Liver (tissue), 9 donors: Measurements from ENCODE around the gene TYSND1. TPM values are rescaled to one million over a fixed set of nuclear protein-coding genes. Genes with fewer than 3 reads are reported as not detected.

Experiments used
- DNase-seq: peaks from one replicate; pipeline ENCODE4 v3.0.0-alpha.2; 2017; ENCODE audit warnings: low spot score
- H3K27ac ChIP-seq, 2 donors: one replicate each; pipeline ENCODE4 v1.7.0; 2013; ENCODE audit warnings: inconsistent platforms in 2 of 2, low read length in 2 of 2, control low read depth in 1 of 2, low read depth in 1 of 2, mild to moderate bottlenecking in 1 of 2
- H3K27me3 ChIP-seq, 4 donors: one replicate each; pipeline versions ENCODE4 v1.6.1 to v1.7.0; 2013; ENCODE audit warnings: low read length in 3 of 4, inconsistent platforms in 1 of 4, mild to moderate bottlenecking in 1 of 4, moderate library complexity in 1 of 4; ENCODE audit not compliant: control insufficient read depth in 4 of 4, insufficient read depth in 4 of 4
- H3K36me3 ChIP-seq, 4 donors: one replicate each; pipeline versions ENCODE4 v1.6.1 to v1.7.0; 2013; ENCODE audit warnings: low read length in 3 of 4, mild to moderate bottlenecking in 3 of 4, low read depth in 1 of 4, moderate library complexity in 1 of 4; ENCODE audit not compliant: control insufficient read depth in 4 of 4, insufficient read depth in 3 of 4
- H3K4me1 ChIP-seq, 4 donors: one replicate each; pipeline versions ENCODE4 v1.6.1 to v1.7.0; 2013; ENCODE audit warnings: low read length in 3 of 4, mild to moderate bottlenecking in 3 of 4, moderate library complexity in 1 of 4; ENCODE audit not compliant: control insufficient read depth in 4 of 4, insufficient read depth in 4 of 4
- H3K4me3 ChIP-seq, 3 donors: one replicate each; pipeline versions ENCODE4 v1.6.1 to v1.7.0; 2013; ENCODE audit warnings: low read length in 3 of 3, control low read depth in 1 of 3, low read depth in 1 of 3, mild to moderate bottlenecking in 1 of 3
- H3K9ac ChIP-seq, 2 donors: one replicate each; pipeline ENCODE4 v1.7.0; 2013; ENCODE audit warnings: low read length in 2 of 2, mild to moderate bottlenecking in 2 of 2, moderate library complexity in 2 of 2, control low read depth in 1 of 2, low read depth in 1 of 2
- H3K9me3 ChIP-seq, 4 donors: one replicate each; pipeline versions ENCODE4 v1.6.1 to v1.7.0; 2013; ENCODE audit warnings: low read length in 3 of 4; ENCODE audit not compliant: control insufficient read depth in 4 of 4
- EGR1 ChIP-seq, 2 donors: IDR thresholded peaks; 2 replicates each; pipeline ENCODE4 v1.6.1; 2016 to 2018; ENCODE audit warnings: antibody characterized with exemption in 2 of 2, low read depth in 2 of 2
- FOXA2 ChIP-seq: IDR thresholded peaks from 2 replicates; pipeline ENCODE4 v1.6.1; 2016; ENCODE audit warnings: antibody characterized with exemption
- GABPA ChIP-seq, 2 donors: IDR thresholded peaks in 1 of 2; conservative IDR thresholded peaks in 1 of 2; 2 replicates each; pipeline ENCODE4 v1.6.1; 2016; ENCODE audit warnings: antibody characterized with exemption in 2 of 2, mild to moderate bottlenecking in 1 of 2, moderate library complexity in 1 of 2
- HNF4G ChIP-seq: IDR thresholded peaks from 2 replicates; pipeline ENCODE4 v1.6.1; 2016; ENCODE audit warnings: antibody characterized with exemption
- NR2F2 ChIP-seq: IDR thresholded peaks from 2 replicates; pipeline ENCODE4 v1.6.1; 2016; ENCODE audit warnings: antibody characterized with exemption
- RAD21 ChIP-seq, 2 donors: IDR thresholded peaks; 2 replicates each; pipeline ENCODE4 v1.6.1; 2016; ENCODE audit warnings: antibody characterized with exemption in 2 of 2, mild to moderate bottlenecking in 2 of 2
- RXRA ChIP-seq, 2 donors: IDR thresholded peaks; 2 replicates each; pipeline ENCODE4 v1.6.1; 2017 to 2018; ENCODE audit warnings: antibody characterized with exemption in 2 of 2, mild to moderate bottlenecking in 1 of 2
- TAF1 ChIP-seq: conservative IDR thresholded peaks from 2 replicates; pipeline ENCODE4 v1.6.1; 2016; ENCODE audit warnings: antibody characterized with exemption, mild to moderate bottlenecking
- whole genome bisulfite sequencing: extraction: QIAGEN DNeasy Blood & Tissue Kit; methylation state at CpG from one replicate; pipeline ENCODE4 v1.1.7; 2013; 5-methylcytosine and 5-hydroxymethylcytosine counted together
- polyA plus RNA-seq, 2 donors: library from polyadenylated mRNA; stranded (reverse) in 1 of 2; unstranded in 1 of 2; fragments of 200-250 nt in 1 of 2; fragments of >200 nt in 1 of 2; fragmentation: Nextera tagmentation in 1 of 2; extraction: Ambion mirVana in 1 of 2; gene quantifications; one replicate each; pipeline versions ENCODE4 v1.2.1 to v1.2.3, GENCODE V29; 2013 to 2015
- total RNA-seq, 2 donors: library from RNA; depleted of rRNA; stranded (reverse); fragments of >200 nt; gene quantifications; one replicate each; pipeline ENCODE4 v1.2.3, GENCODE V29; 2014
- TF ChIP-seq, protein P1 (sequence below): fragments of 150-350 bp; IDR thresholded peaks from 2 replicates; pipeline ENCODE4 v1.5.1; 2017; ENCODE audit warnings: improper control_type of control experiment, low read depth, low read length; ENCODE audit not compliant: missing input control
- TF ChIP-seq, protein P2 (sequence below): IDR thresholded peaks from 2 replicates; pipeline ENCODE4 v1.6.1; 2016; ENCODE audit warnings: antibody characterized with exemption
- TF ChIP-seq, protein P3 (sequence below): IDR thresholded peaks from 2 replicates; pipeline ENCODE4 v1.6.1; 2016; ENCODE audit warnings: antibody characterized with exemption
- TF ChIP-seq, protein P4 (sequence below): IDR thresholded peaks from 2 replicates; pipeline ENCODE4 v1.6.1; 2016; ENCODE audit warnings: antibody characterized with exemption
- TF ChIP-seq, protein P5 (sequence below): IDR thresholded peaks from 2 replicates; pipeline ENCODE4 v1.6.1; 2016; ENCODE audit warnings: antibody characterized with exemption, mild to moderate bottlenecking
- donor health status: healthy.
- donor health status: healthy.
- donor health status: healthy.
- donor health status: healthy.
- donor health status: healthy.

The TYSND1 gene
- total and polyA plus RNA-seq, 4 donors, result 3.9 to 11.3 (median 7.2) TPM

DNA sequence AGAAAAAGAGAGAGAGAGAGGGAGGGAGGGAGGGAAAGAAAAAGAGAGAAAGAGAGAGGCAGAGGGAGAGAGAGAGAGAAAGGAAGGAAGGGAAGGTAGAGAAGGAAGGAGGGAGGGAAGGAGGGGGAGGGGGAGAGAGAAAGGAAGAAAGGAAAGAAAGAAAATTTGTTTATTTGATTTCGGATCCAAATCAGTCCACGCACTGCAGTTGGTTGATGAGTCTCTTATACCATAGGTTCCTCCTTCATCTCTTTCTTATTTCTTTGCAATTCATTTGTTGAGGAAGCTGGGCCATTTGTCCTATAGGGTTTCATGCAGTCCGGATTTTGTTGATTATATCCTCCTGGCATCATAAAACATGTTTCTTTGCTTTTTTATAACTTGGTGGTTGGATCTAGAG is 48.2 kb downstream of the TYSND1 start:
- no peak overlapping the region for H3K27ac ChIP-seq
- H3K9me3 ChIP-seq, result no peaks in the 10 kb centered on the region
- TF ChIP-seq RAD21 (IDR thresholded peaks at IDR 0.05) (no peak), TAF1 (no peak), FOXA2 (no peak), RXRA (IDR thresholded peaks at IDR 0.05) (no peak), GABPA (IDR thresholded peaks at IDR 0.05 in 1 of 2, conservative IDR thresholded peaks at IDR 0.05 in 1 of 2) (no peak), NR2F2 (no peak), HNF4G (no peak)
- TF ChIP-seq, protein P1, sequence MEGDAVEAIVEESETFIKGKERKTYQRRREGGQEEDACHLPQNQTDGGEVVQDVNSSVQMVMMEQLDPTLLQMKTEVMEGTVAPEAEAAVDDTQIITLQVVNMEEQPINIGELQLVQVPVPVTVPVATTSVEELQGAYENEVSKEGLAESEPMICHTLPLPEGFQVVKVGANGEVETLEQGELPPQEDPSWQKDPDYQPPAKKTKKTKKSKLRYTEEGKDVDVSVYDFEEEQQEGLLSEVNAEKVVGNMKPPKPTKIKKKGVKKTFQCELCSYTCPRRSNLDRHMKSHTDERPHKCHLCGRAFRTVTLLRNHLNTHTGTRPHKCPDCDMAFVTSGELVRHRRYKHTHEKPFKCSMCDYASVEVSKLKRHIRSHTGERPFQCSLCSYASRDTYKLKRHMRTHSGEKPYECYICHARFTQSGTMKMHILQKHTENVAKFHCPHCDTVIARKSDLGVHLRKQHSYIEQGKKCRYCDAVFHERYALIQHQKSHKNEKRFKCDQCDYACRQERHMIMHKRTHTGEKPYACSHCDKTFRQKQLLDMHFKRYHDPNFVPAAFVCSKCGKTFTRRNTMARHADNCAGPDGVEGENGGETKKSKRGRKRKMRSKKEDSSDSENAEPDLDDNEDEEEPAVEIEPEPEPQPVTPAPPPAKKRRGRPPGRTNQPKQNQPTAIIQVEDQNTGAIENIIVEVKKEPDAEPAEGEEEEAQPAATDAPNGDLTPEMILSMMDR, result no peak
- TF ChIP-seq, protein P2, sequence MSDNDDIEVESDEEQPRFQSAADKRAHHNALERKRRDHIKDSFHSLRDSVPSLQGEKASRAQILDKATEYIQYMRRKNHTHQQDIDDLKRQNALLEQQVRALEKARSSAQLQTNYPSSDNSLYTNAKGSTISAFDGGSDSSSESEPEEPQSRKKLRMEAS, result no peak
- TF ChIP-seq, protein P3, sequence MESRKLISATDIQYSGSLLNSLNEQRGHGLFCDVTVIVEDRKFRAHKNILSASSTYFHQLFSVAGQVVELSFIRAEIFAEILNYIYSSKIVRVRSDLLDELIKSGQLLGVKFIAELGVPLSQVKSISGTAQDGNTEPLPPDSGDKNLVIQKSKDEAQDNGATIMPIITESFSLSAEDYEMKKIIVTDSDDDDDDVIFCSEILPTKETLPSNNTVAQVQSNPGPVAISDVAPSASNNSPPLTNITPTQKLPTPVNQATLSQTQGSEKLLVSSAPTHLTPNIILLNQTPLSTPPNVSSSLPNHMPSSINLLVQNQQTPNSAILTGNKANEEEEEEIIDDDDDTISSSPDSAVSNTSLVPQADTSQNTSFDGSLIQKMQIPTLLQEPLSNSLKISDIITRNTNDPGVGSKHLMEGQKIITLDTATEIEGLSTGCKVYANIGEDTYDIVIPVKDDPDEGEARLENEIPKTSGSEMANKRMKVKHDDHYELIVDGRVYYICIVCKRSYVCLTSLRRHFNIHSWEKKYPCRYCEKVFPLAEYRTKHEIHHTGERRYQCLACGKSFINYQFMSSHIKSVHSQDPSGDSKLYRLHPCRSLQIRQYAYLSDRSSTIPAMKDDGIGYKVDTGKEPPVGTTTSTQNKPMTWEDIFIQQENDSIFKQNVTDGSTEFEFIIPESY, result no peak
- 97% methylated on average over 3 of the region's 3 CpGs for WGBS
- DNase-seq, result no peak
- H3K4me1 ChIP-seq, result peaks cover 0 to 9% (median 1%) of the 10 kb centered on the region in 4 donors
- H3K9ac ChIP-seq, result no peak overlapping the region
- H3K36me3 ChIP-seq, result peaks cover 0 to 5% (median 1%) of the 10 kb centered on the region in 4 donors
- no peak overlapping the region for H3K4me3 ChIP-seq
- H3K27me3 ChIP-seq, result no peaks in the 10 kb centered on the region

DNA sequence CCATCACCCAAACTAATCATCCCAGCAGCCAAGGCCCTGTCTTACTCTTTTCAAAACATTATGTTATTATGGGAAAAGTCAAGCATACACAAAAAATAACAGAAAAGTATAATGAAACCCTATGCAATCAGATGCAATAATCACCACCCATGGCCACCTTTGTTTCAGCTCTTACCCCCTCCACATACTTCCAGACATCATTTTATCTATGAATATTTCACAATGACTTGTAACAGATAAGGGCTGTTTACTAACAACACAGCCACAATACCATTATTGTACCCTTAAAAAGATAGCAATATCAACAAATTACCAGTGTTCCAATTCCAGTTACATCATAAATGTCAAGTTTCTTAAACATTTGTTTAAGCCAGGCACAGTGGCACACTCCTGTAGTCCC is 49.0 kb downstream of the TYSND1 start:
- Histone ChIP-seq H3K27ac (no peak overlapping the region), H3K4me3 (no peak overlapping the region), H3K36me3 (peaks cover 0 to 5% (median 1%) of the 10 kb centered on the region in 4 donors), H3K4me1 (peaks cover 0 to 9% (median 1%) of the 10 kb centered on the region in 4 donors), H3K9ac (no peak overlapping the region), H3K9me3 (no peaks in the 10 kb centered on the region), H3K27me3 (no peaks in the 10 kb centered on the region)
- TF ChIP-seq HNF4G (no peak), RXRA (IDR thresholded peaks at IDR 0.05) (no peak), EGR1 (IDR thresholded peaks at IDR 0.05; ENCODE audit: low read depth in 2 of 2) (no peak)
- TF ChIP-seq, protein P4, sequence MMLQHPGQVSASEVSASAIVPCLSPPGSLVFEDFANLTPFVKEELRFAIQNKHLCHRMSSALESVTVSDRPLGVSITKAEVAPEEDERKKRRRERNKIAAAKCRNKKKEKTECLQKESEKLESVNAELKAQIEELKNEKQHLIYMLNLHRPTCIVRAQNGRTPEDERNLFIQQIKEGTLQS, result no peak
- TF ChIP-seq, protein P5, sequence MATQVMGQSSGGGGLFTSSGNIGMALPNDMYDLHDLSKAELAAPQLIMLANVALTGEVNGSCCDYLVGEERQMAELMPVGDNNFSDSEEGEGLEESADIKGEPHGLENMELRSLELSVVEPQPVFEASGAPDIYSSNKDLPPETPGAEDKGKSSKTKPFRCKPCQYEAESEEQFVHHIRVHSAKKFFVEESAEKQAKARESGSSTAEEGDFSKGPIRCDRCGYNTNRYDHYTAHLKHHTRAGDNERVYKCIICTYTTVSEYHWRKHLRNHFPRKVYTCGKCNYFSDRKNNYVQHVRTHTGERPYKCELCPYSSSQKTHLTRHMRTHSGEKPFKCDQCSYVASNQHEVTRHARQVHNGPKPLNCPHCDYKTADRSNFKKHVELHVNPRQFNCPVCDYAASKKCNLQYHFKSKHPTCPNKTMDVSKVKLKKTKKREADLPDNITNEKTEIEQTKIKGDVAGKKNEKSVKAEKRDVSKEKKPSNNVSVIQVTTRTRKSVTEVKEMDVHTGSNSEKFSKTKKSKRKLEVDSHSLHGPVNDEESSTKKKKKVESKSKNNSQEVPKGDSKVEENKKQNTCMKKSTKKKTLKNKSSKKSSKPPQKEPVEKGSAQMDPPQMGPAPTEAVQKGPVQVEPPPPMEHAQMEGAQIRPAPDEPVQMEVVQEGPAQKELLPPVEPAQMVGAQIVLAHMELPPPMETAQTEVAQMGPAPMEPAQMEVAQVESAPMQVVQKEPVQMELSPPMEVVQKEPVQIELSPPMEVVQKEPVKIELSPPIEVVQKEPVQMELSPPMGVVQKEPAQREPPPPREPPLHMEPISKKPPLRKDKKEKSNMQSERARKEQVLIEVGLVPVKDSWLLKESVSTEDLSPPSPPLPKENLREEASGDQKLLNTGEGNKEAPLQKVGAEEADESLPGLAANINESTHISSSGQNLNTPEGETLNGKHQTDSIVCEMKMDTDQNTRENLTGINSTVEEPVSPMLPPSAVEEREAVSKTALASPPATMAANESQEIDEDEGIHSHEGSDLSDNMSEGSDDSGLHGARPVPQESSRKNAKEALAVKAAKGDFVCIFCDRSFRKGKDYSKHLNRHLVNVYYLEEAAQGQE, result no peak
- TF ChIP-seq, protein P1, result no peak
- no peak for DNase-seq
